Measurements from ENCODE around the gene NFYC. TPM values are rescaled to one million over a fixed set of nuclear protein-coding genes. Genes with fewer than 3 reads are reported as not detected.

NFYC gene
- 75.9 TPM for total RNA-seq

GRCh38 chr1:40691538-40692428, at the start of gene NFYC:
Gene NFYC (plus strand): TSS chr1:40691704. CDS start chr1:40738844, 47,140 bp downstream.
- TF ChIP-seq CTCF (IDR thresholded peaks at IDR 0.05): no peak
- peak; percentile 94 to 99 for DNase-seq (ENCODE audit: low spot score in 2 of 2)
- peaks cover 0 to 16% of the 10 kb centered on the region in 2 donors for H3K4me1 ChIP-seq
- H3K27me3 ChIP-seq: no peaks in the 10 kb centered on the region
- intact Hi-C loops (cut with DNase I): loop anchor here (1.0 to 10.0 kb wide), 7 partner anchors 18 to 803 kb away; partner anchors contain the start of genes CITED4 and RIMS3
- H3K9me3 ChIP-seq: no peaks in the 10 kb centered on the region
- H3K4me3 ChIP-seq: peak within 1 kb of the TSS; percentile 93 to 95
- H3K27ac ChIP-seq: peak within 1 kb of the TSS; percentile 99 to 100
- peaks cover 0 to 5% of the 10 kb centered on the region in 2 donors for H3K36me3 ChIP-seq

GRCh38 chr1:40645118-40645680, 46.3 kb upstream of the NFYC start:
- Histone ChIP-seq H3K27ac (no peak overlapping the region), H3K4me1 (no peaks in the 10 kb centered on the region), H3K36me3 (peaks cover 9 to 16% of the 10 kb centered on the region in 2 donors), H3K9me3 (no peaks in the 10 kb centered on the region), H3K27me3 (no peaks in the 10 kb centered on the region), H3K4me3 (no peak overlapping the region)
- intact Hi-C loops (cut with DNase I): no loop called here
- no peak for TF ChIP-seq CTCF (IDR thresholded peaks at IDR 0.05)
- no peak for DNase-seq (ENCODE audit: low spot score in 2 of 2)

- TF ChIP-seq CTCF (IDR thresholded peaks at IDR 0.05): no peak
- intact Hi-C loops (cut with DNase I): no loop called here
- no peaks in the 10 kb centered on the region for H3K27me3 ChIP-seq
- no peak for DNase-seq (ENCODE audit: low spot score in 2 of 2)
- H3K36me3 ChIP-seq: peaks cover 5 to 13% of the 10 kb centered on the region in 2 donors
- H3K9me3 ChIP-seq: no peaks in the 10 kb centered on the region
- peaks cover 0 to 2% of the 10 kb centered on the region in 2 donors for H3K4me1 ChIP-seq
- H3K4me3 ChIP-seq: no peak overlapping the region
- no peak overlapping the region for H3K27ac ChIP-seq
These were observed 45.2 kb upstream of the NFYC start for GRCh38 chr1:40646315-40646714.

- no peak for TF ChIP-seq CTCF (IDR thresholded peaks at IDR 0.05)
- no peaks in the 10 kb centered on the region for H3K27me3 ChIP-seq
- no peak overlapping the region for H3K4me3 ChIP-seq
- H3K36me3 ChIP-seq: peaks cover 4 to 7% of the 10 kb centered on the region in 2 donors
- H3K27ac ChIP-seq: no peak overlapping the region
- H3K9me3 ChIP-seq: no peaks in the 10 kb centered on the region
- H3K4me1 ChIP-seq: peaks cover 0 to 3% of the 10 kb centered on the region in 2 donors
- intact Hi-C loops (cut with DNase I): no loop called here
- no peak for DNase-seq (ENCODE audit: low spot score in 2 of 2)
These were observed 43.3 kb upstream of the NFYC start for GRCh38 chr1:40648200-40648599.

GRCh38 chr1:40648928-40649591, 42.4 kb upstream of the NFYC start:
- no peaks in the 10 kb centered on the region for H3K9me3 ChIP-seq
- H3K36me3 ChIP-seq: peaks cover 4 to 7% of the 10 kb centered on the region in 2 donors
- no peaks in the 10 kb centered on the region for H3K27me3 ChIP-seq
- no peak for DNase-seq (ENCODE audit: low spot score in 2 of 2)
- no peak for TF ChIP-seq CTCF (IDR thresholded peaks at IDR 0.05)
- H3K4me1 ChIP-seq: peaks cover 0 to 3% of the 10 kb centered on the region in 2 donors
- no peak overlapping the region for H3K27ac ChIP-seq
- no peak overlapping the region for H3K4me3 ChIP-seq
- intact Hi-C loops (cut with DNase I): no loop called here
